Measurements from ENCODE around the gene MAPT.

MAPT gene

DNA sequence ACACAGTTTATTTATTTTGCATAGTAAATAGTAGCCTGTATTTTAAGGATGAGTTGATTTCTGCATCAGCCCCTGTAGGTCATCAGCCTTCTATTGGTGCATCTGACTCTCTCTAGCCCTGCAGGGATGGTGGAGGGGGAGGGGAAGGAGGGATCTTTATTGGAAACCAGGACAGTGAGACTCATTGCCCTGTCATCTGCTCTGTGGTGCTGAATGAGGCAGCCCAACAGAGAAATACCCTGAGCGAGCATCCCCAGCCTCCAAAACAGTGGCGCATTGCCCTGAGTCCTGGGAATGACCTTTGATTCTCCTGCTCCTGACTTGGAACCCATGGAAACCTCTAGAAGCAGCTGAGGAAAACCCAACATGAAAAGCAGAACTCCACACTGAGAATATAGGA is 59.2 kb downstream of the MAPT start:
- no peaks in the 10 kb centered on the region for H4K20me1 ChIP-seq (ENCODE audit: insufficient read depth, low read length)
- no peaks in the 10 kb centered on the region for H3F3A ChIP-seq (ENCODE audit: insufficient read depth, low read length)
- peaks cover 3% of the 10 kb centered on the region; the same call in 1 of the 2 replicates for H3K27me3 ChIP-seq (replicated peaks; ENCODE audit: insufficient read depth, low read length)
- TF ChIP-seq EZH2 (optimal IDR thresholded peaks at IDR 0.05; ENCODE audit: low read depth, low read length) (no peak), EZH2phosphoT487 (IDR thresholded peaks at IDR 0.05; ENCODE audit: low read length) (no peak), CTCF (IDR thresholded peaks at IDR 0.05; ENCODE audit: low read length) (no peak)
- H3K36me3 ChIP-seq (replicated peaks; ENCODE audit: insufficient read depth, low read length), result no peaks in the 10 kb centered on the region
- no peak overlapping the region for H3K4me2 ChIP-seq (ENCODE audit: low read depth, low read length)
- DNase-seq, result no peak
- H2AFZ ChIP-seq (ENCODE audit: low read length), result no peak overlapping the region
- H3K9me3 ChIP-seq (replicated peaks; ENCODE audit: insufficient read depth, low read length), result no peaks in the 10 kb centered on the region
- no peak overlapping the region for H3K9ac ChIP-seq (ENCODE audit: low read length)
- no peaks in the 10 kb centered on the region for H3K79me2 ChIP-seq (ENCODE audit: low read length)
- 0 out of 2 replicates have a peak, but pooled peaks cover 3% of the 10 kb centered on the region for H3K4me1 ChIP-seq (ENCODE audit: low read length)
- no peak overlapping the region for H3K27ac ChIP-seq (ENCODE audit: low read length)
- no peaks in the 10 kb centered on the region for H3K9me2 ChIP-seq (replicated peaks; ENCODE audit: insufficient read depth, low read length)
- no peak overlapping the region for H3K4me3 ChIP-seq (ENCODE audit: low read length)

GRCh38 chr17:45954914-45955313 is 60.6 kb downstream of the MAPT start:
- Histone ChIP-seq H3K9me2 (replicated peaks; ENCODE audit: insufficient read depth, low read length) (no peaks in the 10 kb centered on the region), H3K27ac (ENCODE audit: low read length) (no peak overlapping the region), H3K4me1 (ENCODE audit: low read length) (no peaks in the 10 kb centered on the region), H3K4me2 (ENCODE audit: low read depth, low read length) (no peak overlapping the region), H3K9ac (ENCODE audit: low read length) (no peak overlapping the region), H3K36me3 (replicated peaks; ENCODE audit: insufficient read depth, low read length) (no peaks in the 10 kb centered on the region), H3K9me3 (replicated peaks; ENCODE audit: insufficient read depth, low read length) (no peaks in the 10 kb centered on the region), H3K79me2 (ENCODE audit: low read length) (no peaks in the 10 kb centered on the region), H3K4me3 (ENCODE audit: low read length) (no peak overlapping the region), H4K20me1 (ENCODE audit: insufficient read depth, low read length) (no peaks in the 10 kb centered on the region), H2AFZ (ENCODE audit: low read length) (no peak overlapping the region), H3F3A (ENCODE audit: insufficient read depth, low read length) (no peaks in the 10 kb centered on the region), H3K27me3 (replicated peaks; ENCODE audit: insufficient read depth, low read length) (0 out of 2 replicates have a peak, but pooled peaks cover 3% of the 10 kb centered on the region)
- no peak for TF ChIP-seq CTCF (IDR thresholded peaks at IDR 0.05; ENCODE audit: low read length)
- TF ChIP-seq EZH2phosphoT487 (IDR thresholded peaks at IDR 0.05; ENCODE audit: low read length), result no peak
- TF ChIP-seq EZH2 (optimal IDR thresholded peaks at IDR 0.05; ENCODE audit: low read depth, low read length), result no peak
- no peak for DNase-seq

DNA sequence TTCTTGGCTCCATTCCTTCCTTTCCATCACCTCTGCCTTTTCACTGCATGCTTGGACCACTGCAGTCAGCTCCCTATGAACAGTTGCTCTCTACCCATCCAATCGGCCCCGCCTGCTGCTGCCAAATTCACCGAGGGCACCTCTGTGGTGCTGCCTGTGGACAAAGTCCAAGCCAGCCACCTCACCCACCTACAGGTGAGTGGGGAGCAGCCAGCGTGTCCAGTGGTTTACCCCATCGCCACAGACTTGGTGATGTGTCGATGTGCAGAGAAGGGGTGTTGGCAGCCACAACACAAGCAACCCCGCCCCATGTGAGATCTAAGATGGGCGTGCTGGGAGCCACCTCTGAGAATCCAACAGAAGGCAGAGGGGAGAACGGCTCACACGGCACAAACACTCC is 61.0 kb downstream of the MAPT start:
- Histone ChIP-seq H3K79me2 (ENCODE audit: low read length) (no peaks in the 10 kb centered on the region), H2AFZ (ENCODE audit: low read length) (no peak overlapping the region), H3K9me3 (replicated peaks; ENCODE audit: insufficient read depth, low read length) (no peaks in the 10 kb centered on the region), H3K4me2 (ENCODE audit: low read depth, low read length) (no peak overlapping the region), H3K27ac (ENCODE audit: low read length) (no peak overlapping the region), H3K4me1 (ENCODE audit: low read length) (no peaks in the 10 kb centered on the region), H3K36me3 (replicated peaks; ENCODE audit: insufficient read depth, low read length) (no peaks in the 10 kb centered on the region), H4K20me1 (ENCODE audit: insufficient read depth, low read length) (no peaks in the 10 kb centered on the region), H3K4me3 (ENCODE audit: low read length) (no peak overlapping the region), H3K9me2 (replicated peaks; ENCODE audit: insufficient read depth, low read length) (no peaks in the 10 kb centered on the region), H3K27me3 (replicated peaks; ENCODE audit: insufficient read depth, low read length) (0 out of 2 replicates have a peak, but pooled peaks cover 3% of the 10 kb centered on the region), H3K9ac (ENCODE audit: low read length) (no peak overlapping the region), H3F3A (ENCODE audit: insufficient read depth, low read length) (no peaks in the 10 kb centered on the region)
- DNase-seq, result no peak
- TF ChIP-seq CTCF (IDR thresholded peaks at IDR 0.05; ENCODE audit: low read length) (no peak), EZH2 (optimal IDR thresholded peaks at IDR 0.05; ENCODE audit: low read depth, low read length) (no peak), EZH2phosphoT487 (IDR thresholded peaks at IDR 0.05; ENCODE audit: low read length) (no peak)
